Muscle of arm (tissue), 12 donors: Measurements from ENCODE around the gene SMC4. TPM values are rescaled to one million over a fixed set of nuclear protein-coding genes. Genes with fewer than 3 reads are reported as not detected.

ENCODE experiments used
- DNase-seq: peaks from one replicate; pipeline ENCODE4 v3.0.0-alpha.2; 2013
- polyA plus RNA-seq, 12 donors: library from polyadenylated mRNA; unstranded; fragments of 120-200 nt; gene quantifications; one replicate each; pipeline ENCODE4 v1.2.1, GENCODE V29; 2013; ENCODE audit not compliant: insufficient read length in 12 of 12

The SMC4 gene
- polyA plus RNA-seq, 12 donors, result 45.3 to 156 (median 89.3) TPM; not detected in 1

- no peak for DNase-seq
Observed at GRCh38 chr3:160392798-160393197, 6.7 kb upstream of the SMC4 start.

GRCh38 chr3:160393346-160394008 lies 6.0 kb upstream of the SMC4 start:
- DNase-seq, result no peak

- no peak for DNase-seq
Observed at GRCh38 chr3:160394009-160394392, 5.4 kb upstream of the SMC4 start.

- DNase-seq, result no peak
Observed at GRCh38 chr3:160395297-160395696, 4.2 kb upstream of the SMC4 start.

- DNase-seq, result no peak
Observed at GRCh38 chr3:160398820-160399124, 678 bp upstream of the SMC4 start.

GRCh38 chr3:160400030-160400701 lies 716 bp downstream of the SMC4 start:
- peak; percentile 54 for DNase-seq

GRCh38 chr3:160400702-160401150 lies 1.3 kb downstream of the SMC4 start:
- DNase-seq, result peak; percentile 19

GRCh38 chr3:160401291-160402095 lies 2.0 kb downstream of the SMC4 start:
- peak; percentile 56 for DNase-seq

- peak; percentile 20 for DNase-seq
Observed at GRCh38 chr3:160402221-160403027, 3.0 kb downstream of the SMC4 start.

- DNase-seq, result peak; percentile 26
Observed at GRCh38 chr3:160403028-160403545, 3.6 kb downstream of the SMC4 start.

- DNase-seq, result peak; percentile 25
Observed at GRCh38 chr3:160403796-160404470, 4.5 kb downstream of the SMC4 start.

GRCh38 chr3:160409812-160410610 lies 10.6 kb downstream of the SMC4 start:
- DNase-seq, result no peak

GRCh38 chr3:160412477-160412876 lies 13.0 kb downstream of the SMC4 start:
- DNase-seq, result no peak

- DNase-seq, result peak; percentile 73
Observed at GRCh38 chr3:160413613-160414248, 14.3 kb downstream of the SMC4 start.

GRCh38 chr3:160417311-160417710 lies 17.9 kb downstream of the SMC4 start:
- DNase-seq, result no peak

GRCh38 chr3:160427832-160428424 lies 28.5 kb downstream of the SMC4 start:
- no peak for DNase-seq

GRCh38 chr3:160434071-160434470 lies 34.6 kb downstream of the SMC4 start:
- DNase-seq, result no peak

- DNase-seq, result no peak
Observed at GRCh38 chr3:160435095-160435494, 35.6 kb downstream of the SMC4 start.

- DNase-seq, result no peak
Observed at GRCh38 chr3:160435747-160436146, 36.3 kb downstream of the SMC4 start.
